Measurements from ENCODE around the gene MOB1B.

- no peak for TF ChIP-seq SUZ12 (IDR thresholded peaks at IDR 0.05; ENCODE audit: extremely low read depth, insufficient read depth, insufficient read length)
- no peak for TF ChIP-seq YY1 (IDR thresholded peaks at IDR 0.05; ENCODE audit: insufficient read depth, insufficient read length)
- TF ChIP-seq ZNF274 (IDR thresholded peaks at IDR 0.05; ENCODE audit: low read depth, low read length), result no peak
Measured at GRCh38 chr4:70984589-70984988, 82.4 kb downstream of the MOB1B start.

Measured in NT2/D1 (cell line).